ENCODE results near the gene ARAP2.

- TF ChIP-seq CTCF (IDR thresholded peaks at IDR 0.05 in 8 of 11, conservative IDR thresholded peaks at IDR 0.05 in 3 of 11) (no peak), POLR2A (IDR thresholded peaks at IDR 0.05) (no peak), POLR2AphosphoS5 (IDR thresholded peaks at IDR 0.05) (no peak)
Measured at GRCh38 chr4:36256398-36256891, 12.1 kb upstream of the ARAP2 start.

Data from spleen (tissue), 7 donors.